HG03060 (cell line): ENCODE results near the gene SLIRP.
"Not testable (repeated sequence)": the region's sequence is repeated elsewhere in the genome, so short reads cannot be mapped to it uniquely, and the experiment has no call there.

Experiments
- ATAC-seq: cut with Tn5 transposase; IDR thresholded peaks from one replicate; pipeline ENCODE4 v1.9.1; 2021; ENCODE audit warnings: low read depth, moderate number of reproducible peaks; ENCODE audit not compliant: unreplicated experiment

The SLIRP gene

GRCh38 chr14:77738559-77739250 lies 30.8 kb downstream of the SLIRP start:
- peak; percentile 65 for ATAC-seq

- no peak for ATAC-seq
Measured at GRCh38 chr14:77741438-77741837, 33.5 kb downstream of the SLIRP start.

- no peak for ATAC-seq
Measured at GRCh38 chr14:77746064-77746702, 38.3 kb downstream of the SLIRP start.

- ATAC-seq = not testable (repeated sequence)
Measured at GRCh38 chr14:77747425-77747824, 39.5 kb downstream of the SLIRP start.

- ATAC-seq = no peak
Measured at GRCh38 chr14:77752266-77752665, 44.4 kb downstream of the SLIRP start.

GRCh38 chr14:77752799-77753516 lies 45.1 kb downstream of the SLIRP start:
- no peak for ATAC-seq

GRCh38 chr14:77760381-77761204 lies 52.7 kb downstream of the SLIRP start, which contains the start of gene SNW1:
TSS of gene SNW1 (minus strand) at chr14:77761156. CDS start at chr14:77761127, 29 bp downstream.
- peak; percentile 94 for ATAC-seq

- no peak for ATAC-seq
Measured at GRCh38 chr14:77761205-77761931, 53.5 kb downstream of the SLIRP start.

GRCh38 chr14:77763316-77763715 lies 55.4 kb downstream of the SLIRP start:
- no peak for ATAC-seq

GRCh38 chr14:77763978-77764377 lies 56.1 kb downstream of the SLIRP start:
- no peak for ATAC-seq
